Measurements from ENCODE around the gene ZBTB7C. TPM values are rescaled to one million over a fixed set of nuclear protein-coding genes. Genes with fewer than 3 reads are reported as not detected.

ZBTB7C gene
- polyA plus RNA-seq, 1 of the 3 experiments (the other 2 are of a cell fraction): 0.05 TPM

DNA sequence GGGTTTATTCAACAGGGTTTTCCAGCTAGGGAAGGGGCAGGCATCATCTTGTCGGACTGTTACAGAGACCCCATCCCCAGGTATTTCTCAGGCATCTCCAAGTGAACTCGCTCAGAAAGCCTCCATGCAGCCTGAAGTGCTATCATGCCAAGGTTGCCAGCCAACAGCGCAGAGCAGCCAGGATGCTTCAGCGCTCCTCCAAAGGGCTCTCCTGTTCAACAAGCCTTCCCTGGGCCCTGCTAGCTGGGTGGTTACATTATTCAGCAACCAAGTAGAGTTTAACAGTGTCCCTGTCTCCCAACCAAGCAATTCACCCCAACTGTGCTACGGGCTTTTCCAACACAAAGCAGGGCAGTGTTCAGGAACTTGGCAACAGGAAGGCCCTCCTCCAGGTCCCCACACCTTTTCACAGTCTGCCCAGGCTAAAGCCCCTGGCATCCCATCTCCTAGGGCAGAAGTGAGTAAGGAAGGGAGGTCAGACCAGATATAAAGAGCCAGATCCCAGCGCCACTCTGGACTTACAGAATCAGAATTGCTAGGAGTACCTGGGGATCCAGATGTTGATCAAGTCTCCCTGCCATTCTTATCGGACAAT, 52.9 kb downstream of the ZBTB7C start (continued):
- TF ChIP-seq SMC3 (IDR thresholded peaks at IDR 0.05; ENCODE audit: low read depth, low read length) (no peak), TCF12 (IDR thresholded peaks at IDR 0.05) (no peak), GABPA (IDR thresholded peaks at IDR 0.05; ENCODE audit: low read depth) (no peak), RFX5 (IDR thresholded peaks at IDR 0.05; ENCODE audit: low read length) (no peak), MXI1 (IDR thresholded peaks at IDR 0.05; ENCODE audit: low read depth, low read length) (no peak), TAF1 (IDR thresholded peaks at IDR 0.05; ENCODE audit: borderline replicate concordance, low read depth, low read length) (no peak)

DNA sequence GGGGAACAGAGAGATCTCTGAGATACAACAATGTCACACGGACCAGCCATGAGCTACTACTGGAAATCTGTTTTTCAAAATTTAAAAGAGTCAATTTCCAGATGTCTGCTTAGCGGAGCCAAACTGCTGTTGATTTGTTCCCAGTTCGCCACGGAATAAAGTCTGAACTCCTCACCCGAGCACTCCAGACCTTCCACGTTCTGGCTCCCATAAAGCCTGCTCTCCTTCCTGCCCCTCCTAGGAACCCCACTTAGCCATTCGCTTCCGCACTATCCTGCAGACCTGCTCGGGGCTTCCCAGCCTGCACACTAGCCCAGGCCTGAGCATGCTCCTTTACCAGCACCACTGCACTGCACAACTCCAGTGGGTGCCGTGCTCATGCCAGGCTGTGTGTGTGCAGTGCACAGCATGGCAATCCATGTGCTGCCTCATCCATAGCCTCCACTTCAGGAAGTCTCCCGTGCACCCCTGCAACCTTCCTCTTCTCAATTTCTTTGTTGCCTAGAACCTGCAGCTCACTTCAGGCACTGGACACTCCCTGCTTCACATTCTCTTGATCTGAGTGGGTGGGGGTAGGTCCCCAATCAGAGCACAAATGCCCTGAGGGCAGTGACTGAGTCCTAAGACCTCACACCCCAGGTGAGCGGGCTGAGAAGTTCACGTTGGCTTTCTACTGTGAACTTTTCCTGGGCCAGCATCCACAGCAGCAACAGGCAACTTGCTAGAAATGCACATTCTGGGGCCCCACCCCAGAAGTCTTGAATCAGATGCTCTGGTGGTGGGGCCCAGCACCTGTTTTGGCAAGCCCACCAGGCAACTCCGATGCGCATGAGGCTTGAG, 53.7 kb downstream of the ZBTB7C start:
- 67% methylated on average over 15 of the region's 15 CpGs for WGBS (ENCODE audit: low lambda C conversion rate)
- H3K9me2 ChIP-seq: no peaks in the 10 kb centered on the region
- peaks cover 0 to 39% of the 10 kb centered on the region in 2 experiments; a peak in 1 of 4 replicates for H3K4me1 ChIP-seq (ENCODE audit: control insufficient read depth in 1 of 2, insufficient read depth in 2 of 2, low read depth in 1 of 2, low read length in 1 of 2)
- H3K27ac ChIP-seq (ENCODE audit: low read depth in 2 of 2, low read length in 1 of 2): no peak overlapping the region; a peak in 1 of 4 replicates
- H2AFZ ChIP-seq (ENCODE audit: low read depth): no peak overlapping the region
- ChIA-PET CTCF (interaction anchor here (0.9 to 1.4 kb wide), 2 partner anchors 11 to 56 kb away, joined by 3 read pairs; no protein-coding TSS in a partner anchor), POLR2A (no interaction called here)
- no peaks in the 10 kb centered on the region for H3F3A ChIP-seq (replicated peaks; ENCODE audit: insufficient read depth)
- H4K20me1 ChIP-seq (ENCODE audit: insufficient read depth): no peaks in the 10 kb centered on the region
- H3K4me2 ChIP-seq: no peak overlapping the region
- TF ChIP-seq ELF1 (IDR thresholded peaks at IDR 0.05): no peak
- TF ChIP-seq NFIC (IDR thresholded peaks at IDR 0.05; ENCODE audit: borderline replicate concordance): no peak
- TF ChIP-seq, protein P1, sequence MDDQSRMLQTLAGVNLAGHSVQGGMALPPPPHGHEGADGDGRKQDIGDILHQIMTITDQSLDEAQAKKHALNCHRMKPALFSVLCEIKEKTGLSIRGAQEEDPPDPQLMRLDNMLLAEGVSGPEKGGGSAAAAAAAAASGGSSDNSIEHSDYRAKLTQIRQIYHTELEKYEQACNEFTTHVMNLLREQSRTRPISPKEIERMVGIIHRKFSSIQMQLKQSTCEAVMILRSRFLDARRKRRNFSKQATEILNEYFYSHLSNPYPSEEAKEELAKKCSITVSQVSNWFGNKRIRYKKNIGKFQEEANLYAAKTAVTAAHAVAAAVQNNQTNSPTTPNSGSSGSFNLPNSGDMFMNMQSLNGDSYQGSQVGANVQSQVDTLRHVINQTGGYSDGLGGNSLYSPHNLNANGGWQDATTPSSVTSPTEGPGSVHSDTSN (IDR thresholded peaks at IDR 0.05): no peak
- TF ChIP-seq CHD2 (IDR thresholded peaks at IDR 0.05; ENCODE audit: low read length, partially characterized antibody): no peak
- TF ChIP-seq, protein P2, sequence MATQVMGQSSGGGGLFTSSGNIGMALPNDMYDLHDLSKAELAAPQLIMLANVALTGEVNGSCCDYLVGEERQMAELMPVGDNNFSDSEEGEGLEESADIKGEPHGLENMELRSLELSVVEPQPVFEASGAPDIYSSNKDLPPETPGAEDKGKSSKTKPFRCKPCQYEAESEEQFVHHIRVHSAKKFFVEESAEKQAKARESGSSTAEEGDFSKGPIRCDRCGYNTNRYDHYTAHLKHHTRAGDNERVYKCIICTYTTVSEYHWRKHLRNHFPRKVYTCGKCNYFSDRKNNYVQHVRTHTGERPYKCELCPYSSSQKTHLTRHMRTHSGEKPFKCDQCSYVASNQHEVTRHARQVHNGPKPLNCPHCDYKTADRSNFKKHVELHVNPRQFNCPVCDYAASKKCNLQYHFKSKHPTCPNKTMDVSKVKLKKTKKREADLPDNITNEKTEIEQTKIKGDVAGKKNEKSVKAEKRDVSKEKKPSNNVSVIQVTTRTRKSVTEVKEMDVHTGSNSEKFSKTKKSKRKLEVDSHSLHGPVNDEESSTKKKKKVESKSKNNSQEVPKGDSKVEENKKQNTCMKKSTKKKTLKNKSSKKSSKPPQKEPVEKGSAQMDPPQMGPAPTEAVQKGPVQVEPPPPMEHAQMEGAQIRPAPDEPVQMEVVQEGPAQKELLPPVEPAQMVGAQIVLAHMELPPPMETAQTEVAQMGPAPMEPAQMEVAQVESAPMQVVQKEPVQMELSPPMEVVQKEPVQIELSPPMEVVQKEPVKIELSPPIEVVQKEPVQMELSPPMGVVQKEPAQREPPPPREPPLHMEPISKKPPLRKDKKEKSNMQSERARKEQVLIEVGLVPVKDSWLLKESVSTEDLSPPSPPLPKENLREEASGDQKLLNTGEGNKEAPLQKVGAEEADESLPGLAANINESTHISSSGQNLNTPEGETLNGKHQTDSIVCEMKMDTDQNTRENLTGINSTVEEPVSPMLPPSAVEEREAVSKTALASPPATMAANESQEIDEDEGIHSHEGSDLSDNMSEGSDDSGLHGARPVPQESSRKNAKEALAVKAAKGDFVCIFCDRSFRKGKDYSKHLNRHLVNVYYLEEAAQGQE (IDR thresholded peaks at IDR 0.05; ENCODE audit: low read depth, low read length): no peak
- no peak for TF ChIP-seq MEF2A (IDR thresholded peaks at IDR 0.05; ENCODE audit: borderline replicate concordance, low read depth)
- TF ChIP-seq SMC3 (IDR thresholded peaks at IDR 0.05; ENCODE audit: low read depth, low read length): no peak
- peaks cover 17% of the 10 kb centered on the region; the same call in 1 of the 2 replicates for H3K27me3 ChIP-seq (ENCODE audit: insufficient read depth)
- no peaks in the 10 kb centered on the region for H3K79me2 ChIP-seq (ENCODE audit: insufficient read depth)
- H3K9ac ChIP-seq: no peak overlapping the region
- no peaks in the 10 kb centered on the region for H3K9me3 ChIP-seq
- no peak overlapping the region for H3K4me3 ChIP-seq (ENCODE audit: low read depth in 2 of 2, low read length in 1 of 2)
- H3K36me3 ChIP-seq (replicated peaks in 1 of 2; ENCODE audit: control insufficient read depth in 1 of 2, insufficient read depth in 2 of 2, low read length in 1 of 2): no peaks in the 10 kb centered on the region
- no peak for DNase-seq

Data from SK-N-SH (cell line).